ENCODE data around the gene ATP1A4. TPM values are rescaled to one million over a fixed set of nuclear protein-coding genes. Genes with fewer than 3 reads are reported as not detected.

ATP1A4 gene
- total RNA-seq, 2 donors from 2014 or later: 0.68 to 1.1 TPM

- H3K9me3 ChIP-seq: no peaks in the 10 kb centered on the region
- no peak overlapping the region for H3K4me3 ChIP-seq
- H3K4me1 ChIP-seq (ENCODE audit: control insufficient read depth in 1 of 2, low read depth in 2 of 2): no peaks in the 10 kb centered on the region
- no peak for DNase-seq (ENCODE audit: low spot score)
- H3K27ac ChIP-seq: no peak overlapping the region
- no peaks in the 10 kb centered on the region for H3K27me3 ChIP-seq (replicated peaks; ENCODE audit: insufficient read depth)
- peaks cover 53% of the 10 kb centered on the region for H3K36me3 ChIP-seq
- ATAC-seq (ENCODE audit: insufficient number of reproducible peaks, low FRiP score, low read depth): no peak
- TF ChIP-seq CTCF (IDR thresholded peaks at IDR 0.05): no peak
These were observed 81.5 kb downstream of the ATP1A4 start for GRCh38 chr1:160232911-160233310.

Other genes starting within 250 kb of the ATP1A4 start
- gene TAGLN2, start 226.1 kb upstream of the ATP1A4 start, total RNA-seq: 100 to 1,000 TPM; 298 to 352 TPM
- gene IGSF9, start 206.0 kb upstream of the ATP1A4 start, total RNA-seq: under 1 TPM in 1 of 2 donors, not detected in 1; 0.99 TPM
- gene SLAMF9, start 197.4 kb upstream of the ATP1A4 start, total RNA-seq: not detected
- gene PIGM, start 119.6 kb upstream of the ATP1A4 start, total RNA-seq: 1 to 10 TPM; 5.0 to 6.8 TPM
- not detected for gene KCNJ10, start 81.4 kb upstream of the ATP1A4 start, total RNA-seq
- gene KCNJ9, start 70.1 kb upstream of the ATP1A4 start, total RNA-seq: under 1 TPM in 1 of 2 donors, not detected in 1; 0.95 TPM
- gene IGSF8, start 53.0 kb upstream of the ATP1A4 start, total RNA-seq: 10 to 100 TPM; 29.6 to 40.8 TPM
- gene ATP1A2, start 35.8 kb upstream of the ATP1A4 start, total RNA-seq: 100 to 1,000 TPM in 1 of 2 donors, 10 to 100 TPM in 1; 86.0 to 146 TPM
- 10 to 100 TPM in 1 of 2 donors, 1 to 10 TPM in 1; 6.0 to 10.7 TPM for gene CASQ1, start 39.0 kb downstream of the ATP1A4 start, total RNA-seq
- 100 to 1,000 TPM; 131 to 194 TPM for gene PEA15, start 53.8 kb downstream of the ATP1A4 start, total RNA-seq
- gene DCAF8, start 110.9 kb downstream of the ATP1A4 start, total RNA-seq: 100 to 1,000 TPM; 124 to 167 TPM
- 10 to 100 TPM; 42.8 to 45.4 TPM for gene PEX19, start 133.5 kb downstream of the ATP1A4 start, total RNA-seq
- 100 to 1,000 TPM; 114 to 162 TPM for gene COPA, start 191.6 kb downstream of the ATP1A4 start, total RNA-seq
- 10 to 100 TPM; 49.4 to 67.1 TPM for gene NCSTN, start 191.8 kb downstream of the ATP1A4 start, total RNA-seq
- under 1 TPM in 1 of 2 donors, not detected in 1; 0.14 TPM for gene NHLH1, start 215.5 kb downstream of the ATP1A4 start, total RNA-seq
- 1 to 10 TPM in 1 of 2 donors, under 1 TPM in 1; 0.27 to 1.3 TPM for gene VANGL2, start 249.0 kb downstream of the ATP1A4 start, total RNA-seq